Measurements from ENCODE around the gene GSK3A. TPM values are rescaled to one million over a fixed set of nuclear protein-coding genes. Genes with fewer than 3 reads are reported as not detected.
A peak's percentile ranks its signal among the peaks of the same experiment; 100 is the strongest.

The GSK3A gene
- total RNA-seq, 4 donors from 2014 or later = 33.8 to 46.1 (median 41.8) TPM

GRCh38 chr19:42229855-42230351, 12.5 kb downstream of the GSK3A start:
- H3K36me3 ChIP-seq = peaks cover 76 to 100% (median 100%) of the 10 kb centered on the region in 4 donors
- H3K27ac ChIP-seq (replicated peaks in 1 of 4) = peak overlapping the region in 3 of 4 donors; percentile 7 to 26 (median 24)
- 27% methylated on average over 7 of the region's 8 CpGs for WGBS
- H3K9me3 ChIP-seq = no peaks in the 10 kb centered on the region
- H3K27me3 ChIP-seq = no peaks in the 10 kb centered on the region
- intact Hi-C loops (cut with DNase I) = no loop called here
- DNase-seq (ENCODE audit: extremely low spot score) = no peak
- no peak overlapping the region for H3K4me3 ChIP-seq
- no peak for TF ChIP-seq CTCF (IDR thresholded peaks at IDR 0.05)
- TF ChIP-seq EP300 (IDR thresholded peaks at IDR 0.05) = no peak
- TF ChIP-seq POLR2AphosphoS5 (IDR thresholded peaks at IDR 0.05) = no peak
- no peak for TF ChIP-seq POLR2A (IDR thresholded peaks at IDR 0.05; ENCODE audit: low read depth)
- peaks cover 3 to 17% (median 14%) of the 10 kb centered on the region in 4 donors for H3K4me1 ChIP-seq

GRCh38 chr19:42229301-42229854, 13.0 kb downstream of the GSK3A start:
- Histone ChIP-seq H3K4me1 (peaks cover 3 to 17% (median 14%) of the 10 kb centered on the region in 4 donors), H3K27me3 (no peaks in the 10 kb centered on the region), H3K9me3 (no peaks in the 10 kb centered on the region), H3K36me3 (peaks cover 76 to 100% (median 100%) of the 10 kb centered on the region in 4 donors), H3K27ac (replicated peaks in 1 of 4) (peak overlapping the region in 3 of 4 donors; percentile 7 to 26 (median 24)), H3K4me3 (no peak overlapping the region)
- TF ChIP-seq CTCF (IDR thresholded peaks at IDR 0.05) (no peak), POLR2A (IDR thresholded peaks at IDR 0.05; ENCODE audit: low read depth) (no peak)
- 55% methylated on average over 3 of the region's 4 CpGs for WGBS
- DNase-seq (ENCODE audit: extremely low spot score) = no peak
- intact Hi-C loops (cut with DNase I) = no loop called here

GRCh38 chr19:42228641-42229040, 13.8 kb downstream of the GSK3A start:
- H3K36me3 ChIP-seq = peaks cover 70 to 97% (median 96%) of the 10 kb centered on the region in 4 donors
- no peaks in the 10 kb centered on the region for H3K9me3 ChIP-seq
- H3K4me1 ChIP-seq = peaks cover 3 to 15% (median 14%) of the 10 kb centered on the region in 4 donors
- no peak overlapping the region for H3K27ac ChIP-seq (replicated peaks in 1 of 4)
- 81% methylated on average over 4 of the region's 4 CpGs for WGBS
- no peaks in the 10 kb centered on the region for H3K27me3 ChIP-seq
- TF ChIP-seq EP300 (IDR thresholded peaks at IDR 0.05) (no peak), CTCF (IDR thresholded peaks at IDR 0.05) (no peak), POLR2AphosphoS5 (IDR thresholded peaks at IDR 0.05) (no peak), POLR2A (IDR thresholded peaks at IDR 0.05; ENCODE audit: low read depth) (no peak)
- intact Hi-C loops (cut with DNase I) = no loop called here
- no peak overlapping the region for H3K4me3 ChIP-seq
- no peak for DNase-seq (ENCODE audit: extremely low spot score)

GRCh38 chr19:42226886-42227285, 15.5 kb downstream of the GSK3A start:
- Histone ChIP-seq H3K27me3 (no peaks in the 10 kb centered on the region), H3K36me3 (peaks cover 53 to 82% (median 79%) of the 10 kb centered on the region in 4 donors), H3K4me1 (peaks cover 3 to 25% (median 19%) of the 10 kb centered on the region in 4 donors), H3K4me3 (no peak overlapping the region), H3K27ac (replicated peaks in 1 of 4) (no peak overlapping the region), H3K9me3 (no peaks in the 10 kb centered on the region)
- WGBS = no CpG with 5 or more reads among the region's 1 CpG
- intact Hi-C loops (cut with DNase I) = no loop called here
- no peak for DNase-seq (ENCODE audit: extremely low spot score)
- TF ChIP-seq EP300 (IDR thresholded peaks at IDR 0.05) (no peak), POLR2AphosphoS5 (IDR thresholded peaks at IDR 0.05) (no peak), CTCF (IDR thresholded peaks at IDR 0.05) (no peak), POLR2A (IDR thresholded peaks at IDR 0.05; ENCODE audit: low read depth) (no peak)
